Natural killer cell (primary cell): Measurements from ENCODE around the gene HDLBP. TPM values are rescaled to one million over a fixed set of nuclear protein-coding genes. Genes with fewer than 3 reads are reported as not detected.

Experiments used
- ATAC-seq, 3 donors: fragments of 150-1000 bp in 2 of 3; fragments of 200-7000 bp in 1 of 3; cut with Tn5 transposase; 1 replicate in 1 of 3; 2 replicates in 2 of 3; pipeline ENCODE4 v1.10.0; 2021; ENCODE audit warnings: mild to moderate bottlenecking in 2 of 3, moderate library complexity in 2 of 3
- DNase-seq, 2 donors: peaks; one replicate each; pipeline versions ENCODE4 v3.0.0 to v3.0.0-alpha.2; 2013 to 2021; ENCODE audit warnings: mixed read lengths in 1 of 2
- H3K27ac ChIP-seq: one replicate; pipeline ENCODE4 v1.5.1; 2013; ENCODE audit warnings: mild to moderate bottlenecking, low read length
- H3K27me3 ChIP-seq: one replicate; pipeline ENCODE4 v1.6.1; 2013; ENCODE audit warnings: low read length; ENCODE audit not compliant: control insufficient read depth, insufficient read depth
- H3K36me3 ChIP-seq: one replicate; pipeline ENCODE4 v1.6.1; 2013; ENCODE audit warnings: low read length; ENCODE audit not compliant: control insufficient read depth, insufficient read depth
- H3K4me1 ChIP-seq: one replicate; pipeline ENCODE4 v1.6.1; 2013; ENCODE audit warnings: low read length; ENCODE audit not compliant: control insufficient read depth, insufficient read depth
- H3K4me3 ChIP-seq: one replicate; pipeline ENCODE4 v1.5.1; 2013; ENCODE audit warnings: low read length
- H3K9me3 ChIP-seq: one replicate; pipeline ENCODE4 v1.6.1; 2013; ENCODE audit warnings: low read length; ENCODE audit not compliant: control insufficient read depth, insufficient read depth
- H3K27ac Mint-ChIP-seq, 2 donors: one replicate each; pipeline ENCODE4 v1.8.0; 2022; ENCODE audit warnings: mild to moderate bottlenecking in 2 of 2, mixed read lengths in 2 of 2, moderate library complexity in 1 of 2
- H3K27me3 Mint-ChIP-seq, 2 donors: one replicate each; pipeline ENCODE4 v1.8.0; 2022; ENCODE audit warnings: low read depth in 2 of 2, mixed read lengths in 2 of 2
- H3K36me3 Mint-ChIP-seq: one replicate; pipeline ENCODE4 v1.8.0; 2022; ENCODE audit warnings: mixed read lengths
- H3K4me1 Mint-ChIP-seq, 2 donors: one replicate each; pipeline ENCODE4 v1.8.0; 2022; ENCODE audit warnings: mixed read lengths in 2 of 2
- H3K4me3 Mint-ChIP-seq: one replicate; pipeline ENCODE4 v1.8.0; 2022; ENCODE audit warnings: mild to moderate bottlenecking, moderate library complexity, mixed read lengths
- H3K9me3 Mint-ChIP-seq, 2 donors: one replicate each; pipeline ENCODE4 v1.8.0; 2022; ENCODE audit warnings: mixed read lengths in 2 of 2
- WGBS: methylation state at CpG from one replicate; pipeline ENCODE4 v1.1.7; 2013; ENCODE audit warnings: missing lambda C conversion rate; ENCODE audit not compliant: insufficient coverage; 5-methylcytosine and 5-hydroxymethylcytosine counted together
- intact Hi-C: fragments of 100-400 bp; cut with micrococcal nuclease; formaldehyde crosslinking; loops from one replicate; pipeline ENCODE4 v1.14.2; 2022
- total RNA-seq, 4 donors: library from RNA; stranded (reverse); fragments of 120-200 nt in 1 of 4; gene quantifications; one replicate each; pipeline versions ENCODE4 v1.2.3 to v1.2.4, GENCODE V29; 2013 to 2022
- TF ChIP-seq, protein P1 (sequence below): fragments of 200-600 bp; IDR thresholded peaks from one replicate; pipeline ENCODE4 v1.8.0; 2022; ENCODE audit warnings: antibody characterized with exemption

HDLBP gene
- total RNA-seq, 3 donors from 2014 or later (not counting 1 experiment from before 2014, with no cell fraction given) = 170 to 200 (median 177) TPM

DNA sequence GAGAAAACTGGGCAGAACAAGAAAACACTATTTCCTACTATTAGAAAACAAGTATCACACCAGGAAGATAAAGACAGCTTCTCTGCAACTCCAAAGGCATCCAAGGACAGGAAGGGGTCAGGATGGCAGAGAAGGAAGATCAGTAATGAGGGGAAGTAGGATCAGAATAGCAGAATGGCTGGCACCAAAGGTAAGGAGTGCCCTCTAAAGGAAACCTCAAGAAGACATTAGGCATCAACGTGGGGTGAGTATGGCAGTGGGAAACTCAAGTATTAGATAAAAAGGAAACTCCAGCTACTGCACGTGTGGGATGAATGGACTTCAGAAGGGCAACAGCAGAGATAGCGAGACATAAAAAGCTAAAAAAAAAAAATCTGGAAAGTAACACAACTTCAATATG lies 25.9 kb downstream of the HDLBP start:
- H3K27me3 ChIP-seq = no peaks in the 10 kb centered on the region
- no peaks in the 10 kb centered on the region for H3K36me3 ChIP-seq
- intact Hi-C loops = no loop called here
- H3K9me3 ChIP-seq = no peaks in the 10 kb centered on the region
- no peak overlapping the region for H3K4me3 ChIP-seq
- Mint-ChIP-seq H3K27ac (peak overlapping the region; percentile 6 to 27), H3K36me3 (no peaks in the 10 kb centered on the region), H3K4me3 (no peak overlapping the region), H3K9me3 (no peaks in the 10 kb centered on the region), H3K4me1 (peaks cover 51 to 52% of the 10 kb centered on the region in 2 donors), H3K27me3 (no peaks in the 10 kb centered on the region)
- WGBS = 64% methylated on average over 3 of the region's 3 CpGs
- ATAC-seq (no peak), DNase-seq (no peak)
- TF ChIP-seq, protein P1, sequence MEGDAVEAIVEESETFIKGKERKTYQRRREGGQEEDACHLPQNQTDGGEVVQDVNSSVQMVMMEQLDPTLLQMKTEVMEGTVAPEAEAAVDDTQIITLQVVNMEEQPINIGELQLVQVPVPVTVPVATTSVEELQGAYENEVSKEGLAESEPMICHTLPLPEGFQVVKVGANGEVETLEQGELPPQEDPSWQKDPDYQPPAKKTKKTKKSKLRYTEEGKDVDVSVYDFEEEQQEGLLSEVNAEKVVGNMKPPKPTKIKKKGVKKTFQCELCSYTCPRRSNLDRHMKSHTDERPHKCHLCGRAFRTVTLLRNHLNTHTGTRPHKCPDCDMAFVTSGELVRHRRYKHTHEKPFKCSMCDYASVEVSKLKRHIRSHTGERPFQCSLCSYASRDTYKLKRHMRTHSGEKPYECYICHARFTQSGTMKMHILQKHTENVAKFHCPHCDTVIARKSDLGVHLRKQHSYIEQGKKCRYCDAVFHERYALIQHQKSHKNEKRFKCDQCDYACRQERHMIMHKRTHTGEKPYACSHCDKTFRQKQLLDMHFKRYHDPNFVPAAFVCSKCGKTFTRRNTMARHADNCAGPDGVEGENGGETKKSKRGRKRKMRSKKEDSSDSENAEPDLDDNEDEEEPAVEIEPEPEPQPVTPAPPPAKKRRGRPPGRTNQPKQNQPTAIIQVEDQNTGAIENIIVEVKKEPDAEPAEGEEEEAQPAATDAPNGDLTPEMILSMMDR = no peak
- H3K4me1 ChIP-seq = no peaks in the 10 kb centered on the region
- no peak overlapping the region for H3K27ac ChIP-seq

DNA sequence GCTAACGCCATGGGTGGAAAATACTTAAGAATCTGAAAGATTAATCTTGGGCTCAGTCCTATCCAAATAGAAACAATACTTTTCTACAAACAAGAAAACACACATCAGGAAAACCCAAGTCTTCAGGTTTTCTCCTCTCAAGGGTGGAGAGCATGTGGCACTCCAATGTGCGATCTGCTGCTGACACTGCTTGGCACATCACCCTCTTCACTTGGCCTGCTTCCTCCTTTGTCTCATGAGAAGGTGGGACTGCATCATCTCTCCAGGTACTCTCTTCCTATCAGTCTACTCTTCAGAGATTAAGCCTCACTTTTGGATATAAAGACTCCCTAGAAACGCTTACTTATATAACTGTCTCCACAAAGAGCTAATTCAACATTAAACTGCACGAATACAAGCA lies 26.4 kb downstream of the HDLBP start:
- DNase-seq (no peak), ATAC-seq (no peak)
- H3K9me3 ChIP-seq = no peaks in the 10 kb centered on the region
- H3K9me3 Mint-ChIP-seq = no peaks in the 10 kb centered on the region
- H3K4me1 Mint-ChIP-seq = peaks cover 52 to 57% of the 10 kb centered on the region in 2 donors
- no peaks in the 10 kb centered on the region for H3K36me3 Mint-ChIP-seq
- H3K4me3 Mint-ChIP-seq = no peak overlapping the region
- H3K27ac ChIP-seq = no peak overlapping the region
- peak overlapping the region; percentile 6 to 27 for H3K27ac Mint-ChIP-seq
- intact Hi-C loops = no loop called here
- H3K4me1 ChIP-seq = no peaks in the 10 kb centered on the region
- WGBS = 89% methylated on average over 3 of the region's 4 CpGs
- TF ChIP-seq, protein P1 = no peak
- no peaks in the 10 kb centered on the region for H3K27me3 ChIP-seq
- H3K36me3 ChIP-seq = no peaks in the 10 kb centered on the region
- H3K4me3 ChIP-seq = no peak overlapping the region
- no peaks in the 10 kb centered on the region for H3K27me3 Mint-ChIP-seq

DNA sequence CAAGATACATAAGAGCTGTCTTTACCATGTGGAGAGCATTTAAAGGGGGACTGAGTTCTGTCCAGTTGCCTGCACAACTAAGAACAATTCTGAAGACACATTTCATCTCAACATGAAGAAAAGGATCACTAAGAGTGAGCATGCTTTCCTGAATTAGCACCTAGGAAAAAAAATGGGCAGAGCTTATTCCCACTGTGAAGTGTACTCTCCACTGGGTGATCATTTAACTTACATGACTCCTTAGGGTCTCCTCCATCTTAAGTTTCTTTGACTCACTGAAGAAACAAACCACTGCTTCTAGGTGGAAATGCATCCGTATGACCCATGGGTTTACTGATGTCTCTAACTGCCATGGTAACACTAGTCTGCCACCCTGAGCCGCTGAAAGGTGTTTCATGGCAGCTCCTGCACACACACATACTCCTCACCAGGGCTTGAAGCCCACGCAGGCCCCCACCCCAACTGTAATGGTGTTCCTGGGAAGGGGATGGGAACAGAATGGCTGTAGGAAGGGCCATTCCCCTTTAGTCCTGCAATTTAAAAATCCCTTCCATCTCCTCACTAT lies 27.1 kb downstream of the HDLBP start:
- H3K4me3 Mint-ChIP-seq = no peak overlapping the region
- H3K9me3 Mint-ChIP-seq = no peaks in the 10 kb centered on the region
- intact Hi-C loops = no loop called here
- no peaks in the 10 kb centered on the region for H3K27me3 Mint-ChIP-seq
- peaks cover 52 to 58% of the 10 kb centered on the region in 2 donors for H3K4me1 Mint-ChIP-seq
- 87% methylated on average over 2 of the region's 3 CpGs for WGBS
- no peaks in the 10 kb centered on the region for H3K36me3 Mint-ChIP-seq
- Histone ChIP-seq H3K4me1 (no peaks in the 10 kb centered on the region), H3K9me3 (no peaks in the 10 kb centered on the region), H3K27ac (no peak overlapping the region), H3K36me3 (no peaks in the 10 kb centered on the region), H3K27me3 (no peaks in the 10 kb centered on the region), H3K4me3 (no peak overlapping the region)
- ATAC-seq (no peak), DNase-seq (no peak)
- TF ChIP-seq, protein P1 = no peak
- H3K27ac Mint-ChIP-seq = peak overlapping the region in 1 of 2 donors; percentile 60
